Measurements from ENCODE around the gene RBBP9.

The RBBP9 gene

DNA sequence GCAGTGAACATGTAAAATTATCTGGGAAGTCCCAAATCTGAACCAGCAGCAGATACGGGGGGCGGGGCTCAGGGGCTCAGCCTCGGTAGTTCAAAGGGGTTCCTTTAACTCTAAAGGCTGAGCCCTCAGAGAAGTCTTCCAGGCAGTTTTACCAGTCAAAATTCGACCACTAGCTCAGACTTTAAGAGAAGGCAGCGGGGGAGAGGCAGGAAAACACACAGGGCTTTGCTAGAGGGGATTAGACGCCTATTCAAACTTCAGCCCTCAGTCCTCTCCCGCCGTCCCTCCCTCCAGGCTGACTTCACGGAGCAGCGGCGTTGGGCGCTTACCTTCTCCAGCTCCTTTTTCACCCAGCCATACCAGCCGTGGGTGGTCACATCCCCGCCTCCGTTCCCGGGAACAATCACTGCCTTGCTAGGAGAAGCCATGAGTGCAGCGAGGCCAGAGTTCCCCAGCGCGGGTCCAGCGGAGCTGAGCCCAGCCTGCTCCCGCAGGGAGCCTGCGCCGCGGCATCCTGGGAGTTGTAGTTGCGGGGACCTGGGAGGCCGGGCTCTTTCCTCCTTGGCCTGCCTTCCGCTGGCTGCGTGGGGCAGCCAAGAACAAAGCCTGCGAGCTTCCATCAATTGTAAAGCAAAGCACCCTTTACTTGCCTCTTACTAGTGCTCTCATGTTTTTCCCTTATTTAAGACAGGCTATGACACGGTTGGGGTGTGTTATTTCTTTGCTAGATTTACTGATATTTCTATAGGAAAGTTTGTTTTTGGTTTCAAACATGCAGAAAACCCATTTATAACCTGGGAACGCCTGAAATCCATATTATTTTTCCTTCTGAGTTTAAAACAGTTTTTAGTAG is at the start of gene RBBP9:
TSS of gene RBBP9 (minus strand) at position 486 of the 853 bp plus-strand sequence. CDS start at position 428, 58 bp downstream.
- peak; percentile 89 for DNase-seq (ENCODE audit: low read depth)
- H3K4me3 ChIP-seq (ENCODE audit: low read depth, low read length) = peak within 1 kb of the TSS; percentile 80
- TF ChIP-seq POLR2A (IDR thresholded peaks at IDR 0.05; ENCODE audit: extremely low read depth, insufficient read length) (no peak), MYC (IDR thresholded peaks at IDR 0.05; ENCODE audit: low read depth, low read length) (peak; percentile 46; the same call in 1 of the 2 replicates)
- TF ChIP-seq, protein P1, sequence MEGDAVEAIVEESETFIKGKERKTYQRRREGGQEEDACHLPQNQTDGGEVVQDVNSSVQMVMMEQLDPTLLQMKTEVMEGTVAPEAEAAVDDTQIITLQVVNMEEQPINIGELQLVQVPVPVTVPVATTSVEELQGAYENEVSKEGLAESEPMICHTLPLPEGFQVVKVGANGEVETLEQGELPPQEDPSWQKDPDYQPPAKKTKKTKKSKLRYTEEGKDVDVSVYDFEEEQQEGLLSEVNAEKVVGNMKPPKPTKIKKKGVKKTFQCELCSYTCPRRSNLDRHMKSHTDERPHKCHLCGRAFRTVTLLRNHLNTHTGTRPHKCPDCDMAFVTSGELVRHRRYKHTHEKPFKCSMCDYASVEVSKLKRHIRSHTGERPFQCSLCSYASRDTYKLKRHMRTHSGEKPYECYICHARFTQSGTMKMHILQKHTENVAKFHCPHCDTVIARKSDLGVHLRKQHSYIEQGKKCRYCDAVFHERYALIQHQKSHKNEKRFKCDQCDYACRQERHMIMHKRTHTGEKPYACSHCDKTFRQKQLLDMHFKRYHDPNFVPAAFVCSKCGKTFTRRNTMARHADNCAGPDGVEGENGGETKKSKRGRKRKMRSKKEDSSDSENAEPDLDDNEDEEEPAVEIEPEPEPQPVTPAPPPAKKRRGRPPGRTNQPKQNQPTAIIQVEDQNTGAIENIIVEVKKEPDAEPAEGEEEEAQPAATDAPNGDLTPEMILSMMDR (IDR thresholded peaks at IDR 0.05; ENCODE audit: low read depth, low read length) = no peak
- TF ChIP-seq, protein P2, sequence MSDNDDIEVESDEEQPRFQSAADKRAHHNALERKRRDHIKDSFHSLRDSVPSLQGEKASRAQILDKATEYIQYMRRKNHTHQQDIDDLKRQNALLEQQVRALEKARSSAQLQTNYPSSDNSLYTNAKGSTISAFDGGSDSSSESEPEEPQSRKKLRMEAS (IDR thresholded peaks at IDR 0.05; ENCODE audit: low read depth, low read length) = peak; percentile 53; the same call in 1 of the 2 replicates

DNA sequence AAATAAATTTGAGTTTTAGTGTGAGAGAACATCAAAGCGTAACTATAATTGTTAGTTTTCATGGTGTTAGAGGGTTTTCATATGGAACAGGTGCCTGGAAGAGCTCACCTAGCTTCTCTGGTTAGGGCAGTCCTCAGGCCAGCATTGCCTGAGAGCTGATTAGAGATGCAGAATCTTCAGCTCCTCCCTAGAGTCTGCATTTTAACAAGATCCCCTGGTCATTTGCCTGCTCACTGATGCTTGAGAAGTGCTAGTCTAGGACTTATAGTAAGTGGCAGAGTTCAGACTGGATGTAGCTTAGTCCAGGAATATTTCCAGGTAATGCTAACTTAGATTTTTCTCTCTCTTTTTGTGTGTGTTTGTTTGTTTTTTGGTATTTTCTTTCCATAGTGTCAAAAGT is 48.5 kb upstream of the RBBP9 start:
- DNase-seq (ENCODE audit: low read depth) = no peak
- no peak for TF ChIP-seq POLR2A (IDR thresholded peaks at IDR 0.05; ENCODE audit: extremely low read depth, insufficient read length)
- TF ChIP-seq, protein P1 (IDR thresholded peaks at IDR 0.05; ENCODE audit: low read depth, low read length) = no peak
- no peak for TF ChIP-seq MYC (IDR thresholded peaks at IDR 0.05; ENCODE audit: low read depth, low read length)
- TF ChIP-seq, protein P2 (IDR thresholded peaks at IDR 0.05; ENCODE audit: low read depth, low read length) = no peak
- no peak overlapping the region for H3K4me3 ChIP-seq (ENCODE audit: low read depth, low read length)

DNA sequence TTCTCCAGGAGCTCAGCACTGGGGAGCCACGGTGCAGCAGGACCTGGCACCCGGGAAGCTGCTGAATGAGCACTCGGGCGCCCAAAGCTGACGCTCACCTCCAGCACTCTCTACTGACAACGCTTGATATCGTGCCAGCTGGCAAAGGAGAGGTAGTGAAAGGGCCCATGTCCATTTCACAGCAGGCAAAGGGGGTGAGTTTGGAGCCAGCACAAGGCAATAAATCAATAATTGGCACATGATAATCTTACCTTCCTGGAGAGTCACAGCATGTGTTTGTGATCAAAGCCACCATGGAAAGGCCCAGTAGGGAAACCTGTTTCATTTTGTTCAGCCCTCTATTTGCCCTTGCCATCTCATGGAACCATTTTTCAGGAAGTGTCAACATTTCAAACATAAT is 46.9 kb upstream of the RBBP9 start:
- no peak overlapping the region for H3K4me3 ChIP-seq (ENCODE audit: low read depth, low read length)
- TF ChIP-seq, protein P1 (IDR thresholded peaks at IDR 0.05; ENCODE audit: low read depth, low read length) = no peak
- TF ChIP-seq POLR2A (IDR thresholded peaks at IDR 0.05; ENCODE audit: extremely low read depth, insufficient read length) = no peak
- TF ChIP-seq MYC (IDR thresholded peaks at IDR 0.05; ENCODE audit: low read depth, low read length) = no peak
- TF ChIP-seq, protein P2 (IDR thresholded peaks at IDR 0.05; ENCODE audit: low read depth, low read length) = no peak
- no peak for DNase-seq (ENCODE audit: low read depth)

DNA sequence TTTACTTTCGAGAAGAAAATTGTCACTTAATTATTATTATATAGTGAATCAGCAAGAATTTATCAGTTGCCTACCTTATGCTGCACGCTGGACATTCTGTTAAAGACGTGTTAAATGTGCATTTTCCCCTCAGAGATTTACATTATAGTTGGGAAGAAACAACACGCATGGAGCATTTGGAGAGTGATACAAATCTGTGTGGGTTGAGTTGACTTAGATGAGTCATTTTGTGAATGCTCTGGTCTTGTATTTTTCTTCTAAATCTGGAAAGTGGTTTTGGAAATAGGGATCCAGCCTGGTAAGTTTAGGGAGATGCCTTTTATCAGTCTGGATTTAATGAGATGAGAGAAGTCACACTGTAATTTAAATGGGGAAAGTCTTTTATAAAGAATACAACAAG is 46.2 kb upstream of the RBBP9 start:
- TF ChIP-seq, protein P1 (IDR thresholded peaks at IDR 0.05; ENCODE audit: low read depth, low read length) = no peak
- TF ChIP-seq MYC (IDR thresholded peaks at IDR 0.05; ENCODE audit: low read depth, low read length) (no peak), POLR2A (IDR thresholded peaks at IDR 0.05; ENCODE audit: extremely low read depth, insufficient read length) (no peak)
- TF ChIP-seq, protein P2 (IDR thresholded peaks at IDR 0.05; ENCODE audit: low read depth, low read length) = no peak
- H3K4me3 ChIP-seq (ENCODE audit: low read depth, low read length) = no peak overlapping the region
- DNase-seq (ENCODE audit: low read depth) = no peak

DNA sequence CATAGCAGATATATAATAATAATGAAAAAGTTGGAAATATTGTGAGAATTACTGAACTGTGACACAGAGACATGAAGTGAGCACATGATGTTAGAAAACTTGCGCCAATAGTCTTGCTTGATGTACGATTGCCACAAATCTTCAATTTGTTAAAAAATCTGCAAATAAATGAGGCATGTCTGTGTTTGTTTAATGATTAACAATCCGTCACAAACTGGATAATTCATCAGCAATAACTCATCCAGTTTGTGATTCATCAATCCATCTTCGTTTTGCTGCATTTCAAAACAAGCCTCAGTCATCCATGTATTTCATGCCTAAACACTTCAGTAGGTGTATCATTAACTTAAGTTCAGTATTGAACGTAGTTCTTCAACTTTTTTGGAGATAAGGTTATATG is 44.7 kb upstream of the RBBP9 start:
- no peak for DNase-seq (ENCODE audit: low read depth)
- H3K4me3 ChIP-seq (ENCODE audit: low read depth, low read length) = no peak overlapping the region
- TF ChIP-seq, protein P2 (IDR thresholded peaks at IDR 0.05; ENCODE audit: low read depth, low read length) = no peak
- no peak for TF ChIP-seq MYC (IDR thresholded peaks at IDR 0.05; ENCODE audit: low read depth, low read length)
- TF ChIP-seq POLR2A (IDR thresholded peaks at IDR 0.05; ENCODE audit: extremely low read depth, insufficient read length) = no peak
- TF ChIP-seq, protein P1 (IDR thresholded peaks at IDR 0.05; ENCODE audit: low read depth, low read length) = no peak

All from NB4 (cell line).